Thyroid gland (tissue), 4 donors: Measurements from ENCODE around the gene MFAP5.

Experiments used
- CTCF ChIP-seq, 6 experiments: fragments of 200-600 bp in 3 of 6; fragments of 450-650 bp in 3 of 6; sonication (generic) in 3 of 6; IDR thresholded peaks; one replicate each; pipeline ENCODE4 v1.5.1; 2016 to 2019; ENCODE audit warnings: antibody characterized with exemption in 6 of 6, mild to moderate bottlenecking in 2 of 6, inconsistent platforms in 1 of 6, moderate library complexity in 1 of 6
- POLR2A ChIP-seq, 2 donors: fragments of 450-650 bp; IDR thresholded peaks; one replicate each; pipeline ENCODE4 v1.6.1; 2017; ENCODE audit warnings: antibody characterized with exemption in 2 of 2, mild to moderate bottlenecking in 2 of 2, moderate library complexity in 1 of 2

- TF ChIP-seq CTCF (IDR thresholded peaks at IDR 0.05) (no peak), POLR2A (IDR thresholded peaks at IDR 0.05) (no peak)
Observed at GRCh38 chr12:8622646-8623045, 40.0 kb downstream of the MFAP5 start.
